Measurements from ENCODE around the gene AOPEP.
A peak's percentile ranks its signal among the peaks of the same experiment; 100 is the strongest.

Gene AOPEP

DNA sequence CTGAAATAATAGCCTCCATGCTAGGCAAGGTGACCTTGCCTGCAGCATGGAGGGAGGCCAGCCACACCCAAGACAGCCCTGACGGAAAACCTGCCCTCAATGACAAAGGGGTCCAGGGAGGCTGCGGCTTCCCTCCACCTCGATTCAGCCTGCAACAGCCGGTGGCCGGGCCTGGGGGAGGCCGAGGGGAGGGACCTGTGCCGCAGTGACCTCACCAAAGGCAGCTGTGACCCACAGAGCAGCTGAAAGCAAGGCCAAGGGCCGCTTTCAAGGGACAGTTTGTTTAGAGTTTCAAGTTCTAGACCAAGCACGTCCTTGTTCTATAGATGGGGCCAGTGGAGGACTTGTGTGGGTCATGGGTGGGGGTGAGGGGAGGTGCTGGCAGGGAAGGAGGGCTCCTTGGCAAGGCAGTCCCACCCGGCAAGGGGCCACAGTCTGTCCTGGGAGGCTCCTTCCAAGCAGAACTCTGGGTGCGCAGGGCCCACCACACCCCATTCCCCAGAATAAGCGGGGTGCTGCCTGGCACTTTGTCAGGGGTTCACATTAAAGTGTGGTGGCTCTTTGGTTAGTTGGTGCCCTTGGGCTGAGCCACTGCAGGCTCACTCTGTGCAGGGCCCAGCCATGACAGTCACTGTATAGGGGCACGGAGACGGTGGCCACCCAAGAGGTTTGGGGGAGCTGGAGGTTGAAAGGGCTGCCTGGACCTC lies 364.5 kb downstream of the AOPEP start:
- TF ChIP-seq ZBTB7A (IDR thresholded peaks at IDR 0.05; ENCODE audit: low read depth): peak; percentile 61; the same call in 1 of the 2 replicates
- no peak for TF ChIP-seq TAF1 (IDR thresholded peaks at IDR 0.05; ENCODE audit: low read depth)
- TF ChIP-seq, protein P1, sequence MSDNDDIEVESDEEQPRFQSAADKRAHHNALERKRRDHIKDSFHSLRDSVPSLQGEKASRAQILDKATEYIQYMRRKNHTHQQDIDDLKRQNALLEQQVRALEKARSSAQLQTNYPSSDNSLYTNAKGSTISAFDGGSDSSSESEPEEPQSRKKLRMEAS (IDR thresholded peaks at IDR 0.05): 0 out of 2 replicates have a peak, but pooled peaks have one; percentile 0

DNA sequence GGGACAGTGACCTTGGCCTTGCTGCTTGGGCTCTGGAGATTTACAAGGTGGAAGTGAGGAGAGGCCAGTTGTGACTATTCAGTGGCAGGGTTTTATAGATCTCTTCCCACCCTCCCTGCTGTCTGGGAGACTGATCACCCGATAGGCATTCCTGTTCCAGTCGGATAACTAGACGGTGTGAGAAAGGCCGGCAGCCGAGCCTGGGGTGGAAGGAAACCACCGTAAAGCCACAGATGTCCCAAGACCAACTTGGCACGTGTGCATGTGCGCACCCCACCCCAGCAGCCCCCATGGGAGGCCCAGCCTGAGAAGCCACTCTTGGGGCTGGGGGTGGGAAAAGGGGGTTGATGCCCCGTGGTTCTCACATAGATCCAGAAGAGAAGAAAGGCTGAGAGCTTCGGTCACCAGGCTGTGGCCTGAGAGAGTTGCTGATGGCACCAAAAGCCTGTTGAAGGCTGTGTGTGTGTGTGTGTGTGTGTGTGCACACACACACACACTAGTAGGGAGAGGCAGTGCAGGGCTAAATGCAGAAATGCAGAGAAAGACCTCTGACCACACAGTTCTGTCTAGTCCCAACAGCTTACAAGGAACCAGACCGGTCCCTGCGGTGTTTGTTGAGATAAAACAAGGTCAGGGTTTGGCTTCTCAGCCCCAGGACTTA lies 365.2 kb downstream of the AOPEP start:
- TF ChIP-seq CEBPB (IDR thresholded peaks at IDR 0.05) (no peak), TCF12 (IDR thresholded peaks at IDR 0.05; ENCODE audit: low read depth) (peak; percentile 91), TEAD4 (IDR thresholded peaks at IDR 0.05) (peak; percentile 80), RAD21 (IDR thresholded peaks at IDR 0.05; ENCODE audit: low read depth) (no peak), FOXM1 (IDR thresholded peaks at IDR 0.05; ENCODE audit: borderline replicate concordance, low read depth) (peak; percentile 78), EP300 (IDR thresholded peaks at IDR 0.05; ENCODE audit: borderline replicate concordance) (peak; percentile 95), ZBTB7A (IDR thresholded peaks at IDR 0.05; ENCODE audit: low read depth) (no peak), CREB1 (IDR thresholded peaks at IDR 0.05; ENCODE audit: low read depth) (no peak), NFIC (IDR thresholded peaks at IDR 0.05) (peak; percentile 67), TAF1 (IDR thresholded peaks at IDR 0.05; ENCODE audit: low read depth) (no peak), EGR1 (IDR thresholded peaks at IDR 0.05) (no peak), YY1 (IDR thresholded peaks at IDR 0.05; ENCODE audit: low read depth) (0 out of 2 replicates have a peak, but pooled peaks have one; percentile 23)
- TF ChIP-seq, protein P2, sequence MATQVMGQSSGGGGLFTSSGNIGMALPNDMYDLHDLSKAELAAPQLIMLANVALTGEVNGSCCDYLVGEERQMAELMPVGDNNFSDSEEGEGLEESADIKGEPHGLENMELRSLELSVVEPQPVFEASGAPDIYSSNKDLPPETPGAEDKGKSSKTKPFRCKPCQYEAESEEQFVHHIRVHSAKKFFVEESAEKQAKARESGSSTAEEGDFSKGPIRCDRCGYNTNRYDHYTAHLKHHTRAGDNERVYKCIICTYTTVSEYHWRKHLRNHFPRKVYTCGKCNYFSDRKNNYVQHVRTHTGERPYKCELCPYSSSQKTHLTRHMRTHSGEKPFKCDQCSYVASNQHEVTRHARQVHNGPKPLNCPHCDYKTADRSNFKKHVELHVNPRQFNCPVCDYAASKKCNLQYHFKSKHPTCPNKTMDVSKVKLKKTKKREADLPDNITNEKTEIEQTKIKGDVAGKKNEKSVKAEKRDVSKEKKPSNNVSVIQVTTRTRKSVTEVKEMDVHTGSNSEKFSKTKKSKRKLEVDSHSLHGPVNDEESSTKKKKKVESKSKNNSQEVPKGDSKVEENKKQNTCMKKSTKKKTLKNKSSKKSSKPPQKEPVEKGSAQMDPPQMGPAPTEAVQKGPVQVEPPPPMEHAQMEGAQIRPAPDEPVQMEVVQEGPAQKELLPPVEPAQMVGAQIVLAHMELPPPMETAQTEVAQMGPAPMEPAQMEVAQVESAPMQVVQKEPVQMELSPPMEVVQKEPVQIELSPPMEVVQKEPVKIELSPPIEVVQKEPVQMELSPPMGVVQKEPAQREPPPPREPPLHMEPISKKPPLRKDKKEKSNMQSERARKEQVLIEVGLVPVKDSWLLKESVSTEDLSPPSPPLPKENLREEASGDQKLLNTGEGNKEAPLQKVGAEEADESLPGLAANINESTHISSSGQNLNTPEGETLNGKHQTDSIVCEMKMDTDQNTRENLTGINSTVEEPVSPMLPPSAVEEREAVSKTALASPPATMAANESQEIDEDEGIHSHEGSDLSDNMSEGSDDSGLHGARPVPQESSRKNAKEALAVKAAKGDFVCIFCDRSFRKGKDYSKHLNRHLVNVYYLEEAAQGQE (IDR thresholded peaks at IDR 0.05; ENCODE audit: low read depth): no peak
- TF ChIP-seq, protein P3, sequence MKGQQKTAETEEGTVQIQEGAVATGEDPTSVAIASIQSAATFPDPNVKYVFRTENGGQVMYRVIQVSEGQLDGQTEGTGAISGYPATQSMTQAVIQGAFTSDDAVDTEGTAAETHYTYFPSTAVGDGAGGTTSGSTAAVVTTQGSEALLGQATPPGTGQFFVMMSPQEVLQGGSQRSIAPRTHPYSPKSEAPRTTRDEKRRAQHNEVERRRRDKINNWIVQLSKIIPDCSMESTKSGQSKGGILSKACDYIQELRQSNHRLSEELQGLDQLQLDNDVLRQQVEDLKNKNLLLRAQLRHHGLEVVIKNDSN (IDR thresholded peaks at IDR 0.05): peak; percentile 37
- TF ChIP-seq, protein P1 (IDR thresholded peaks at IDR 0.05): peak; percentile 50

DNA sequence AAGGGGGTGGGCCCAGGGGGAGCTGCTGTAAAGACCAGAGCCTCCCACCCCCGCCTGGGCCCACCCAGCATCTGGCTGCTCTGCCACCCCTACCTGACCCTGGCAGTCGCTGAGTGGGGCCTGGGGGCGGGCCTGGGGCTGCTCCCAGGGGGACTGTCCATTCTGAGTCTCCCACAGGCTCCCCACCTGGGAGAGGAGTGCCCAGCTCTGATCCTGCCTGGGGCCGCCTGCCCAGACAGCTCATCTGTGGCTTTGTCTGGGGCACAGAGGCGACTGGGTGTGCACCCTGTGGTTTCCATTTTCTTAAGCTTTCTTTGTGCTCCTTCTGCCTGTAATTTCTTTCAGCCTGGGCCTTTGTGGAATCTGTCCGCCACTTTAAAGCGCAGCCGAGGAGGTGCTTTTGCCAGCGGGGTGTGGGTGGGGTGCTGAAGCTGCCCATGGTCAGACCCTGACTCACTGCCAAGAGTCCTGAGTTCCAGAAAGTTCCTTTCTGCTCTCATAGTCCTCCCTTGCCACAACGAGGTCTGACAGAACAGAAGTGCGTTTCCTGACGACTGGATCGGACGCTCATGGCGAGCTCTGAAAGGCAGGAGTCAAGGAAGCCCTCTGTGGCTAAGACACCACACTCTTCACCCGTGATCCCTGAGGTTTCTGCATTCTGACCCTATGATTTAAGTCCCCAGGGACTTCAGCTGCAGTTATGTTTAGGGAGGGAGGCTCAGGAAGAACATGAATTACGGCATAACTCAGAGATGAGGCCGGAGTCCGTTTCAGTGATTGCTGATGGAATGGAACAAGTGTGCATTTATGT lies 366.0 kb downstream of the AOPEP start:
- TF ChIP-seq CREB1 (IDR thresholded peaks at IDR 0.05; ENCODE audit: low read depth) (no peak), NFIC (IDR thresholded peaks at IDR 0.05) (peak; percentile 90), EP300 (IDR thresholded peaks at IDR 0.05; ENCODE audit: borderline replicate concordance) (peak; percentile 95), ZBTB7A (IDR thresholded peaks at IDR 0.05; ENCODE audit: low read depth) (no peak; the same call in 1 of the 2 replicates), EGR1 (IDR thresholded peaks at IDR 0.05) (no peak), TEAD4 (IDR thresholded peaks at IDR 0.05) (peak; percentile 69), TCF12 (IDR thresholded peaks at IDR 0.05; ENCODE audit: low read depth) (peak; percentile 95), FOXM1 (IDR thresholded peaks at IDR 0.05; ENCODE audit: borderline replicate concordance, low read depth) (peak; percentile 88)
- TF ChIP-seq, protein P3 (IDR thresholded peaks at IDR 0.05): no peak
- TF ChIP-seq, protein P1 (IDR thresholded peaks at IDR 0.05): peak; percentile 83

DNA sequence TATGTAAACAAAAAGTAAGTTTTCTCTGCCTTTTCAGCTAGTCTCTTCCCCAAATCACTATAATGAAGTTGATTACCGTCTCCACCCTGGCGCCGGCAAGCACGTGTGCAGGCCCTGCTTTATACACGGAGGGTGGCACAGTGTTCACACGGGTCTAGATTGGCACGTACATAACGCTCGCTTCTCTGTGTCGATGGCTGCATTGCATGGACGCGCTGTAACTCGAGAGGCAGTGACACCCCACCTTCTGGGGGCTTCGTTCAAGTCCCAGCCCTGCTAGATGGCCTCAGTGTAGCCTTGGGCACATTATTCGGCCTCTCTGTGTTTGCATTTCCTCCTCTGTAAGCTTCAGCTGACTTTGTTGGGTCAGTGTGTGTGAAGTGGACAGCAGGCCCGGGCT lies 367.1 kb downstream of the AOPEP start:
- no peak for TF ChIP-seq ZBTB7A (IDR thresholded peaks at IDR 0.05; ENCODE audit: low read depth)
- no peak for TF ChIP-seq EP300 (IDR thresholded peaks at IDR 0.05; ENCODE audit: borderline replicate concordance)
- no peak for TF ChIP-seq TEAD4 (IDR thresholded peaks at IDR 0.05)
- TF ChIP-seq, protein P2 (IDR thresholded peaks at IDR 0.05; ENCODE audit: low read depth): no peak
- TF ChIP-seq, protein P3 (IDR thresholded peaks at IDR 0.05): no peak
- no peak for TF ChIP-seq NFIC (IDR thresholded peaks at IDR 0.05)
- no peak for TF ChIP-seq YY1 (IDR thresholded peaks at IDR 0.05; ENCODE audit: low read depth)
- TF ChIP-seq, protein P1 (IDR thresholded peaks at IDR 0.05): no peak
- no peak for TF ChIP-seq RAD21 (IDR thresholded peaks at IDR 0.05; ENCODE audit: low read depth)
- TF ChIP-seq CREB1 (IDR thresholded peaks at IDR 0.05; ENCODE audit: low read depth): no peak
